HepG2 (cell line): Measurements from ENCODE around the gene VAMP5. TPM values are rescaled to one million over a fixed set of nuclear protein-coding genes. Genes with fewer than 3 reads are reported as not detected.

Source experiments
- CHD4 ChIP-seq: fragments of 200-600 bp; sonication (generic); IDR thresholded peaks from 2 replicates; pipeline ENCODE4 v1.7.0; 2017; ENCODE audit warnings: mild to moderate bottlenecking, low read length, borderline replicate concordance
- MED8 ChIP-seq: sonication (generic); formaldehyde crosslinking; IDR thresholded peaks from 2 replicates; pipeline ENCODE4 v1.8.1; 2023; ENCODE audit warnings: mild to moderate bottlenecking, missing genetic modification reagents; ENCODE audit not compliant: insufficient replicate concordance
- NR2F1 ChIP-seq, 2 experiments: fragments of 450-650 bp in 1 of 2; formaldehyde crosslinking in 1 of 2; IDR thresholded peaks; 2 replicates each; pipeline versions ENCODE4 v1.5.0 to v1.6.1; 2016 to 2020; ENCODE audit warnings: mild to moderate bottlenecking in 1 of 2, missing compliant biosample characterization in 1 of 2, missing genetic modification reagents in 1 of 2, moderate library complexity in 1 of 2
- ZNF136 ChIP-seq: sonication (generic); formaldehyde crosslinking; IDR thresholded peaks from 2 replicates; pipeline ENCODE4 v1.8.1; 2022; ENCODE audit warnings: low read depth, mild to moderate bottlenecking, moderate library complexity, missing genetic modification reagents
- ZNF292 ChIP-seq: sonication (generic); formaldehyde crosslinking; IDR thresholded peaks from 2 replicates; pipeline ENCODE4 v1.8.1; 2022; ENCODE audit warnings: mild to moderate bottlenecking, low read depth, missing genetic modification reagents, borderline replicate concordance
- ZNF331 ChIP-seq: sonication (generic); formaldehyde crosslinking; IDR thresholded peaks from 2 replicates; pipeline ENCODE4 v1.4.0; 2020; ENCODE audit warnings: missing genetic modification reagents
- ZNF790 ChIP-seq: sonication (generic); formaldehyde crosslinking; IDR thresholded peaks from 2 replicates; pipeline ENCODE4 v1.8.0; 2022; ENCODE audit warnings: missing genetic modification reagents, mild to moderate bottlenecking, borderline replicate concordance
- ZNF839 ChIP-seq: sonication (generic); formaldehyde crosslinking; IDR thresholded peaks from 2 replicates; pipeline ENCODE4 v1.4.0; 2020; ENCODE audit warnings: missing genetic modification reagents, mild to moderate bottlenecking, borderline replicate concordance
- ZNF850 ChIP-seq: sonication (generic); formaldehyde crosslinking; conservative IDR thresholded peaks from 2 replicates; pipeline ENCODE4 v1.9.0; 2021; ENCODE audit warnings: mild to moderate bottlenecking, missing genetic modification reagents
- polyA plus RNA-seq, 8 experiments: library from polyadenylated mRNA; depleted of rRNA in 3 of 8; stranded (reverse) in 7 of 8; unstranded in 1 of 8; fragments of >200 nt; fragmentation: Illumina TruSeq in 4 of 8; extraction: Trizol in 4 of 8; gene quantifications; 2 replicates each; pipeline versions ENCODE4 v1.2.1 to v1.2.3, GENCODE V29; 2011 to 2016; ENCODE audit warnings: low read depth in 4 of 8, missing spikeins in 1 of 8, mixed read lengths in 1 of 8; ENCODE audit not compliant: insufficient read depth in 1 of 8
- total RNA-seq, 5 experiments: library from RNA; depleted of rRNA; stranded (reverse); fragments of >200 nt; fragmentation: Illumina TruSeq; extraction: Trizol; gene quantifications; 2 replicates each; pipeline ENCODE4 v1.2.3, GENCODE V29; 2016; ENCODE audit warnings: low read depth in 1 of 5
- TF ChIP-seq, protein P1 (sequence below): IDR thresholded peaks from 2 replicates; pipeline ENCODE4 v1.4.0; 2020; ENCODE audit warnings: mild to moderate bottlenecking, missing genetic modification reagents
- TF ChIP-seq, protein P2 (sequence below): sonication (generic); formaldehyde crosslinking; IDR thresholded peaks from 2 replicates; pipeline ENCODE4 v1.4.0; 2020; ENCODE audit warnings: missing genetic modification reagents
- TF ChIP-seq, protein P3 (sequence below): IDR thresholded peaks from 2 replicates; pipeline ENCODE4 v1.6.1; 2016; ENCODE audit warnings: missing compliant biosample characterization, missing genetic modification reagents, borderline replicate concordance
- TF ChIP-seq, protein P4 (sequence below): sonication (generic); formaldehyde crosslinking; IDR thresholded peaks from 2 replicates; pipeline ENCODE4 v1.5.0; 2020; ENCODE audit warnings: mild to moderate bottlenecking, missing genetic modification reagents, borderline replicate concordance
- TF ChIP-seq, protein P5 (sequence below): sonication (generic); formaldehyde crosslinking; IDR thresholded peaks from 2 replicates; pipeline ENCODE4 v1.4.0; 2020; ENCODE audit warnings: missing genetic modification reagents, mild to moderate bottlenecking, borderline replicate concordance
- TF ChIP-seq, protein P6 (sequence below): sonication (generic); formaldehyde crosslinking; IDR thresholded peaks from 2 replicates; pipeline ENCODE4 v1.5.0; 2020; ENCODE audit warnings: missing genetic modification reagents

Gene VAMP5
- total and polyA plus RNA-seq, 2 of the 13 experiments (the other 11 are each of a cell fraction or from before 2014, with no cell fraction given), result 7.2 to 56.7 TPM

DNA sequence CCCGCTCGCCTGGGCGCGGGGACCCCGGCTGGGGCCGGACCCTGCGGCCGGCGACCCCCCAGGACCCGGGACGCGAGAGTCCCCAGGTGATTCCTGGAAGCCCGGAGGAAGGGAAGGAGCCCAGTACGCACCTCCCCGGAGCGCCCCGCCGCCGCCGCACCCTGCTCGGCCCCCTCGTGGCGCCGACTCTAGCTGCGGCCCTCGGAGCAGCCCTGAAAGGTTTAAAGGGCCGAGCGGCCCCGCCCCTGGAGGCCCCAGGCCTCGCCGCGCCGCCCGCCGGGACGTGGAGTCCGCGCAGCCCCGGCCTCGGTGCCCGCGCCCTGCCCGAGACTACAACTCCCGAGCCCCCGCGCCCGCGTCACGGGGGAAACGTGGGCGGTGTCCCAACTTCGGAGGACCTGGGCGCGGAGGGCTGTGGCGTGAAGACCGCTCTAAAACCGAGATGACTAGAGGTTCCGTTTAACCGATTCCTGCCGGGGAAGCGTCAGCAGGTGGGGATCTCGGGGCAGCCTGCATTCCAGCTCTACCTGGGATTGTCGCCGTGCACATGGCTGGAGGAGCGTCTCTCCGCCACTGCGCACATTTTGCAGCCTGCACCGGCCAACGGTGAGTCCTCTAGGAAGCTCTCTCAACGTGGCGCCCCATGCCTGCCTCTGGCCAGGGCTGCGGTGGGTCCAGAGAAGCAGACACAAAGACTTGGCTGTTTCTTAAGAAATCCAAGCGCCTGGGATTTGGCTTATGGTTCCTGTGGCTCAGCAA is 18.4 kb downstream of the VAMP5 start, which contains the start of gene TMEM150A (continued):
- TF ChIP-seq ZNF850 (CRISPR knock-in tag) (peak; percentile 75; the same call in 1 of the 2 replicates), ZNF331 (CRISPR knock-in tag) (peak; percentile 52; the same call in 1 of the 2 replicates), NR2F1 (CRISPR knock-in tag; IDR thresholded peaks at IDR 0.05) (no peak), CHD4 (no peak), ZNF292 (CRISPR knock-in tag) (no peak; the same call in 1 of the 2 replicates), ZNF839 (CRISPR knock-in tag) (peak; percentile 70; the same call in 1 of the 2 replicates), ZNF136 (0 out of 2 replicates have a peak, but pooled peaks have one; percentile 41), ZNF790 (CRISPR knock-in tag) (no peak), MED8 (CRISPR knock-in tag) (peak; percentile 89)
- TF ChIP-seq, protein P1, sequence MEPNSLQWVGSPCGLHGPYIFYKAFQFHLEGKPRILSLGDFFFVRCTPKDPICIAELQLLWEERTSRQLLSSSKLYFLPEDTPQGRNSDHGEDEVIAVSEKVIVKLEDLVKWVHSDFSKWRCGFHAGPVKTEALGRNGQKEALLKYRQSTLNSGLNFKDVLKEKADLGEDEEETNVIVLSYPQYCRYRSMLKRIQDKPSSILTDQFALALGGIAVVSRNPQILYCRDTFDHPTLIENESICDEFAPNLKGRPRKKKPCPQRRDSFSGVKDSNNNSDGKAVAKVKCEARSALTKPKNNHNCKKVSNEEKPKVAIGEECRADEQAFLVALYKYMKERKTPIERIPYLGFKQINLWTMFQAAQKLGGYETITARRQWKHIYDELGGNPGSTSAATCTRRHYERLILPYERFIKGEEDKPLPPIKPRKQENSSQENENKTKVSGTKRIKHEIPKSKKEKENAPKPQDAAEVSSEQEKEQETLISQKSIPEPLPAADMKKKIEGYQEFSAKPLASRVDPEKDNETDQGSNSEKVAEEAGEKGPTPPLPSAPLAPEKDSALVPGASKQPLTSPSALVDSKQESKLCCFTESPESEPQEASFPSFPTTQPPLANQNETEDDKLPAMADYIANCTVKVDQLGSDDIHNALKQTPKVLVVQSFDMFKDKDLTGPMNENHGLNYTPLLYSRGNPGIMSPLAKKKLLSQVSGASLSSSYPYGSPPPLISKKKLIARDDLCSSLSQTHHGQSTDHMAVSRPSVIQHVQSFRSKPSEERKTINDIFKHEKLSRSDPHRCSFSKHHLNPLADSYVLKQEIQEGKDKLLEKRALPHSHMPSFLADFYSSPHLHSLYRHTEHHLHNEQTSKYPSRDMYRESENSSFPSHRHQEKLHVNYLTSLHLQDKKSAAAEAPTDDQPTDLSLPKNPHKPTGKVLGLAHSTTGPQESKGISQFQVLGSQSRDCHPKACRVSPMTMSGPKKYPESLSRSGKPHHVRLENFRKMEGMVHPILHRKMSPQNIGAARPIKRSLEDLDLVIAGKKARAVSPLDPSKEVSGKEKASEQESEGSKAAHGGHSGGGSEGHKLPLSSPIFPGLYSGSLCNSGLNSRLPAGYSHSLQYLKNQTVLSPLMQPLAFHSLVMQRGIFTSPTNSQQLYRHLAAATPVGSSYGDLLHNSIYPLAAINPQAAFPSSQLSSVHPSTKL (CRISPR knock-in tag), result peak; percentile 23; the same call in 1 of the 2 replicates
- TF ChIP-seq, protein P2, sequence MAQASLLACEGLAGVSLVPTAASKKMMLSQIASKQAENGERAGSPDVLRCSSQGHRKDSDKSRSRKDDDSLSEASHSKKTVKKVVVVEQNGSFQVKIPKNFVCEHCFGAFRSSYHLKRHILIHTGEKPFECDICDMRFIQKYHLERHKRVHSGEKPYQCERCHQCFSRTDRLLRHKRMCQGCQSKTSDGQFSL (CRISPR knock-in tag), result 0 out of 2 replicates have a peak, but pooled peaks have one; percentile 2
- TF ChIP-seq, protein P3, sequence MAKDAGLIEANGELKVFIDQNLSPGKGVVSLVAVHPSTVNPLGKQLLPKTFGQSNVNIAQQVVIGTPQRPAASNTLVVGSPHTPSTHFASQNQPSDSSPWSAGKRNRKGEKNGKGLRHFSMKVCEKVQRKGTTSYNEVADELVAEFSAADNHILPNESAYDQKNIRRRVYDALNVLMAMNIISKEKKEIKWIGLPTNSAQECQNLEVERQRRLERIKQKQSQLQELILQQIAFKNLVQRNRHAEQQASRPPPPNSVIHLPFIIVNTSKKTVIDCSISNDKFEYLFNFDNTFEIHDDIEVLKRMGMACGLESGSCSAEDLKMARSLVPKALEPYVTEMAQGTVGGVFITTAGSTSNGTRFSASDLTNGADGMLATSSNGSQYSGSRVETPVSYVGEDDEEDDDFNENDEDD (CRISPR knock-in tag), result peak; percentile 90; the same call in 1 of the 2 replicates
- TF ChIP-seq, protein P4, sequence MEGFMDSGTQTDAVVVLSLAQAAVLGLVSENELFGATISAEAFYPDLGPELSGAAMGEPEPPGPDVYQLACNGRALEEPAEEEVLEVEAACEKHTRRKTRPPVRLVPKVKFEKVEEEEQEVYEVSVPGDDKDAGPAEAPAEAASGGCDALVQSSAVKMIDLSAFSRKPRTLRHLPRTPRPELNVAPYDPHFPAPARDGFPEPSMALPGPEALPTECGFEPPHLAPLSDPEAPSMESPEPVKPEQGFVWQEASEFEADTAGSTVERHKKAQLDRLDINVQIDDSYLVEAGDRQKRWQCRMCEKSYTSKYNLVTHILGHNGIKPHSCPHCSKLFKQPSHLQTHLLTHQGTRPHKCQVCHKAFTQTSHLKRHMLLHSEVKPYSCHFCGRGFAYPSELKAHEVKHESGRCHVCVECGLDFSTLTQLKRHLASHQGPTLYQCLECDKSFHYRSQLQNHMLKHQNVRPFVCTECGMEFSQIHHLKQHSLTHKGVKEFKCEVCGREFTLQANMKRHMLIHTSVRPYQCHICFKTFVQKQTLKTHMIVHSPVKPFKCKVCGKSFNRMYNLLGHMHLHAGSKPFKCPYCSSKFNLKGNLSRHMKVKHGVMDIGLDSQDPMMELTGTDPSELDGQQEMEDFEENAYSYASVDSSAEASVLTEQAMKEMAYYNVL, result peak; percentile 89; the same call in 1 of the 2 replicates
- TF ChIP-seq, protein P5, sequence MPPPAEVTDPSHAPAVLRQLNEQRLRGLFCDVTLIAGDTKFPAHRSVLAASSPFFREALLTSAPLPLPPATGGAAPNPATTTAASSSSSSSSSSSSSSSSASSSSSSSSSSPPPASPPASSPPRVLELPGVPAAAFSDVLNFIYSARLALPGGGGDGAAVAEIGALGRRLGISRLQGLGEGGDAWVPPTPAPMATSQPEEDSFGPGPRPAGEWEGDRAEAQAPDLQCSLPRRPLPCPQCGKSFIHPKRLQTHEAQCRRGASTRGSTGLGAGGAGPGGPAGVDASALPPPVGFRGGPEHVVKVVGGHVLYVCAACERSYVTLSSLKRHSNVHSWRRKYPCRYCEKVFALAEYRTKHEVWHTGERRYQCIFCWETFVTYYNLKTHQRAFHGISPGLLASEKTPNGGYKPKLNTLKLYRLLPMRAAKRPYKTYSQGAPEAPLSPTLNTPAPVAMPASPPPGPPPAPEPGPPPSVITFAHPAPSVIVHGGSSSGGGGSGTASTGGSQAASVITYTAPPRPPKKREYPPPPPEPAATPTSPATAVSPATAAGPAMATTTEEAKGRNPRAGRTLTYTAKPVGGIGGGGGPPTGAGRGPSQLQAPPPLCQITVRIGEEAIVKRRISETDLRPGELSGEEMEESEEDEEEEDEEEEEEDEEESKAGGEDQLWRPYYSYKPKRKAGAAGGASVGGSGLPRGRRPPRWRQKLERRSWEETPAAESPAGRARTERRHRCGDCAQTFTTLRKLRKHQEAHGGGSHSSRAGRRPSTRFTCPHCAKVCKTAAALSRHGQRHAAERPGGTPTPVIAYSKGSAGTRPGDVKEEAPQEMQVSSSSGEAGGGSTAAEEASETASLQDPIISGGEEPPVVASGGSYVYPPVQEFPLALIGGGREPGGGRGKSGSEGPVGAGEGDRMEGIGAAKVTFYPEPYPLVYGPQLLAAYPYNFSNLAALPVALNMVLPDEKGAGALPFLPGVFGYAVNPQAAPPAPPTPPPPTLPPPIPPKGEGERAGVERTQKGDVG, result peak; percentile 66; the same call in 1 of the 2 replicates
- TF ChIP-seq, protein P6, sequence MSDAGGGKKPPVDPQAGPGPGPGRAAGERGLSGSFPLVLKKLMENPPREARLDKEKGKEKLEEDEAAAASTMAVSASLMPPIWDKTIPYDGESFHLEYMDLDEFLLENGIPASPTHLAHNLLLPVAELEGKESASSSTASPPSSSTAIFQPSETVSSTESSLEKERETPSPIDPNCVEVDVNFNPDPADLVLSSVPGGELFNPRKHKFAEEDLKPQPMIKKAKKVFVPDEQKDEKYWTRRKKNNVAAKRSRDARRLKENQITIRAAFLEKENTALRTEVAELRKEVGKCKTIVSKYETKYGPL, result no peak; the same call in 1 of the 2 replicates
